NCI-H460 (cell line): ENCODE results near the gene SBK1. TPM values are rescaled to one million over a fixed set of nuclear protein-coding genes. Genes with fewer than 3 reads are reported as not detected.

Experiments used
- DNase-seq: peaks from one replicate; pipeline ENCODE4 v3.0.0-alpha.2; 2016; ENCODE audit warnings: low read depth; ENCODE audit errors: extremely low read depth
- total RNA-seq: library from RNA; depleted of rRNA; stranded (reverse); fragments of >200 nt; shearing (Covaris generic); gene quantifications from 2 replicates; pipeline ENCODE4 v1.2.3, GENCODE V29; 2014

Gene SBK1
- total RNA-seq, 1 experiment from 2014 or later: 0.05 TPM

GRCh38 chr16:28303132-28303531 lies 10.8 kb downstream of the SBK1 start:
- no peak for DNase-seq

- peak; percentile 61 for DNase-seq
These were observed 11.9 kb downstream of the SBK1 start for GRCh38 chr16:28304214-28304613.

GRCh38 chr16:28307936-28308335 lies 15.6 kb downstream of the SBK1 start:
- DNase-seq: no peak

DNA sequence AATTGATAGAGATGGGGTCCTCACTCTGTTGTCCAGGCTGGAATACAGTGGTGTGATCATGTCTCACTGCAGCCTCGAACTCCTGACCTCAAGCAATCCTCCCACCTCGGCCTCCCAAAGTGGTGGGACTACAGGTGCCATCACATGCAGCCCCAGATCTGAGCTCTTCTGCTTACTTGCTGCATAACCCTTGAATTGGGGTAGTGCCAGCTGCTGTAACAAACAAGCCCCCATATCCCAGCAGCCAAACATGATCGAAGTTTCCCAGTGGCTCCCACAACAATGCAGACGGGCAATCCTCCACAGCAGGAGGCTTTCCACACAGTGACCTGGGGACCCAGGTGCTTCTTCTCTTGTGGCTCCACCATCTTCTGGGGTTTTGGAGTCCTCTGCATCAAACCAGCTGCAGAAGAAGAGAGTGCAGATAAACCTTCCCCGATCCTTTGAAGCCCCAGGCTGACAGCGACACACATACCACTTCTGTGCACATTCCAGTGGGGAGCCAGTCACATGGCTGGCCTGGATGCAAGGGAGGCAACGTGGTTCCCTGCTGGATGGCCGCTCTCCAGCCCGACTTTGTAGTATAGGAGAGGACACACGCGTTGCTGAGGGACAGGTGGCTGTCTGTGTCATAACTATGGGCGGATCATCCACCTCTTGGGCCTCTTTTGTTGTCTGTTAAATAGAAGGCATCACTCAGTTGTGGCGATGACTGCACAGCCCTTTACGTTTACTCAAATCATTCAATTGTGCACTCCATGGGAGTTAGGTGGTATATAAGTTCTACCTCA lies 16.7 kb downstream of the SBK1 start:
- no peak for DNase-seq

- DNase-seq: no peak
These were observed 17.5 kb downstream of the SBK1 start for GRCh38 chr16:28309811-28310311.

DNA sequence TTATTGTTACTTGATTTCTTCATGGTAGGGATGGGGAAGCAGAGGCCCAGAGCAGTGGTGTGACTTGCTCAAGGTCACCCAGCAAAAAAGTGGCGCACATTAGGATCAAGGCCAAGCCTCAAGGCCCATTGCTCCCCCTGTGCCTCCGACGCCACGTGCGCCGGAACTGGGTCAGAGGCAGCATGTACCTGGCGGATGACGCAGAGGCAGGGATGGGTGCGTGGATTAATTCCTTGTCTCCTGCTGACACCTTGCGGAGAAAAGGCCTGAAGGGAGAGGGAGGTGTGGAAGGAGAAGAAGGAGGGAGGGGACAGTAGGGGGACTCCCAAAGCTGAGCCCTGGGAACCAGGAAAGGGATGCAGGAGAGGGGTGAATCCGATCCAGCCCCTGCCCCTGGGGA lies 18.5 kb downstream of the SBK1 start:
- DNase-seq: no peak

DNA sequence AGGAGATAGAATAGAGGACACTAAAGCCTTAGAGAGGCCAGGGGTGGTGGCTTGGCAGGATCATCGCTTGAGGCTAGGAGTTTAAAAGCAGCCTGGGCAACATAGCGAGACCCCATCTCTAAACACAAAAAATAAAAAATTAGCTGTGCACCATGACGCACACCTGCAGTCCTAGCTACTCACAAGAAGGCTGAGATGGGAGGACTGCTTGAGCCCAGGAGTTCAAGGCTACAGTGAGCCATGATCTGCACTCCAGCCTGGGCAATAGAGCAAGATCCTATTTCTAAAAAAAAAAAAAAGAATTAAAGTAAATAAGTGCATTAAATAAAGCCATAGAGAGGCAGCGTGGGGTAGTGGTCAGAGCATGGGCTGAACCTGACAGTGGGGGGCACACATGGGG lies 19.1 kb downstream of the SBK1 start:
- no peak for DNase-seq

- DNase-seq: no peak
These were observed 19.6 kb downstream of the SBK1 start for GRCh38 chr16:28311913-28312312.

GRCh38 chr16:28312327-28312726 lies 20.0 kb downstream of the SBK1 start:
- no peak for DNase-seq

DNA sequence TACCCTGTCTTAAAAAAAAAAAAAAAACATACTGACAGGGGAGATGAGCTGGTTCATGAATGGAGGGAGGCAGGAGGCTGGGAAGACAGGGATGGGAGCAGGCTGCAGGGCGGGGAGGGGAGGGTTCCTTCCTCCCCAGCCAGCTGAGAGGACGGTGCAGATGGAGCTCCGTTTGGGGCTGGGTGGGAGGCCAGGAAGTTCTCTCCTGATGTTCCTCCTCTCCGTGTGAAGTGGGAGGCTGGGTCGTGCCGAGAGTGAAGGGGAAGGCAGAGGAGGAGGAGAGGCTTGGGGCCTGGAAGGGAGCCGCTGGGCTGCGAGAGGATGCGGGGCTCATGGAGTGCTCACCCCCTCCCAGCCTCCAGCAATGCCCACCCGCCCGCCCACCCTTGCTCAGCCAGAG lies 21.3 kb downstream of the SBK1 start:
- DNase-seq: no peak

GRCh38 chr16:28316054-28316453 lies 23.7 kb downstream of the SBK1 start:
- DNase-seq: no peak

GRCh38 chr16:28317040-28317880 lies 24.9 kb downstream of the SBK1 start:
- DNase-seq: peak; percentile 53

- DNase-seq: no peak
These were observed 25.9 kb downstream of the SBK1 start for GRCh38 chr16:28318042-28318744.

- DNase-seq: no peak
These were observed 27.2 kb downstream of the SBK1 start for GRCh38 chr16:28319476-28320022.

DNA sequence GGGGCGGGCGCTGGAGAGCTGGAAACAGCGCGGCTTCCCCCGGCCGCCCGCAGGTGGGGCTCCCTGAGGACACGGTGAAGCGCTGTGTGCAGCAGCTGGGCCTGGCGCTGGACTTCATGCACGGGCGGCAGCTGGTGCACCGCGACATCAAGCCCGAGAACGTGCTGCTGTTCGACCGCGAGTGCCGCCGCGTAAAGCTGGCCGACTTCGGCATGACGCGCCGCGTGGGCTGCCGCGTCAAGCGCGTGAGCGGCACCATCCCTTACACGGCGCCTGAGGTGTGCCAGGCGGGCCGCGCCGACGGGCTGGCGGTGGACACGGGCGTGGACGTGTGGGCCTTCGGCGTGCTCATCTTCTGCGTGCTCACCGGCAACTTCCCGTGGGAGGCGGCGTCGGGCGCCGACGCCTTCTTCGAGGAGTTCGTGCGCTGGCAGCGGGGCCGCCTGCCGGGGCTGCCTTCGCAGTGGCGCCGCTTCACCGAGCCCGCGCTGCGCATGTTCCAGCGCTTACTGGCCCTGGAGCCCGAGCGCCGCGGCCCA lies 27.8 kb downstream of the SBK1 start:
- no peak for DNase-seq

DNA sequence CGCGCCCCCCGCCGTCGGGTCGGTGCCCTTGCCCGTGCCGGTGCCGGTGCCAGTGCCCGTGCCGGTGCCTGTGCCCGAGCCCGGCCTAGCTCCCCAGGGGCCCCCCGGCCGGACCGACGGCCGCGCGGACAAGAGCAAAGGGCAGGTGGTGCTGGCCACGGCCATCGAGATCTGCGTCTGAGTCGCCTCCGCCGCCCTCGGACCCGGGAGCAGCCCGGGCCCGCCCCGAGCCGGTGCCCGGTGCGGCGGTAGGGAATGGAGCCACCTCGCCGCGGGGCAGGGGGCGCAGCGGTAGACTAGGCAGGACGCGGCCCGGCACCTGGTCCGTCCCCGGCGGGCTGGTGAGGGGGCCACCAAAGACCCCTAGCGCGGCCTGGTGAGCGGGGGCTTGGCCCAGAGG lies 28.4 kb downstream of the SBK1 start:
- no peak for DNase-seq

DNA sequence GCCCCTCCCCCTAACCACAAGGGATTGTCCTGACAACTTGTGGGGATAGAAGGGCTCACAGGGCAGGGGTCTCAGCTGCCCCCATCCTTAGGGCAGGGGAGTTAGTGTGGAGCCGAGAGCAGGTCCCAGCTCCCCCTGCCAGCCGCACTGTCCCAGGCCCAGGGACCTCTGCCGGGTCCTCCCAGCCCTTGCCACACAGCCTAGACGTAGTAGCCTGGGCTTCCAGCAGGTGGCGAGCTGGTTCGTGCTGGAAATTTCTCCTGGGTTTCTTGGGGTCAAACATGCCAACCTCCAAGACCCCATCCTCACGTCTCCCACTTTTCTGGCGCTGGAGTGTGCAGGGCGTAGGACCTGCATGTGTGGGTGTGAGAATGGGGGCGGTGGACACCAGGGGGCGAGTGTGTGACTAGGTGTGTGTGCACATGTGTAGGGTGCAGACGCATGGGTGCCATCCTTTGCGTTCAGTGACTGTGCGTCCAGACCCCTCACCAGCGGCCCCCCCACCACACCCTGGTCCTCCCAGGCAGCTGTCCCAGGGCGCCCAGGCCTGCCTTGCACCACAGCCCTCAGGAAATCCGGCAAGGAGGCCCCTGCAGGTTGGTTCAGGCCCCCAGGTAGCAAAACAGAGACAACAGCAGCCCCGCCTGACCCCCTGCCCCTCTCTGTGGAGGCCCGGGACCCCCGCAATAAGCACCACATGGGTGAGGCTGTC lies 29.5 kb downstream of the SBK1 start:
- peak; percentile 46 for DNase-seq

DNA sequence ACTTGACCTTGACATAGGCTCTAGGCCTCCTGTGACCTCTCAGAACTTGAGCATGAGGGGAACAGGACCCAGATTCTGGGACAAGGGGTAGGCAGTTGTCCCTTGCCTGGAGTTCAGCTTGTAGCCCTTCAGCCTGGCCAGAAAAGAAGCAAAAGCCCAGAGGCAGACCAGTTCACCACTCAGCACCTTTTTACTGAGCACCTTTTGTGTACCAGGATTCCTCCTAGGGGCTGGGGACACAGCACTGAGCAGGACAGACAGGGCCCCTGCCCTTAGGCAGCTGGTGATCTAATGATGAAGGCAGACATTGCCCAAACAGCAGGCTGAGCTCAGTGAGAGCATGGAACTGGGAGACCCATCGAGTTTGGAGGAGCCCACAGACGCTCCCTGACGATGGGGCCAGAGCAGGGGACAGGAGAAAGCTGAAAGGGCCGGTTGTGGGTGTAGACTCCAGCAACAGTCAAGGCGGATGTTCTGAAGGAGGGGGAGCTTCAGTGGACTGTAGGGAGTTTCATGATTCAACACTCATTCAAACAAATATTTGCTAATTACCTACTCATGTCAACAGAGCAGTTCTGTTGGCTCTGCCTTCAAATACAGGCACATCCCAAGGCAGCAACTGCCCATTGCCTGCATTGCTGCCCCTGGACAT lies 32.0 kb downstream of the SBK1 start:
- no peak for DNase-seq

GRCh38 chr16:28324887-28325279 lies 32.6 kb downstream of the SBK1 start:
- DNase-seq: no peak
